Adrenal gland (tissue), 12 donors: ENCODE data around the gene ZNF185. TPM values are rescaled to one million over a fixed set of nuclear protein-coding genes. Genes with fewer than 3 reads are reported as not detected.

Experiments used
- DNase-seq, 7 donors: peaks; one replicate each; pipeline ENCODE4 v3.0.0-alpha.2; 2019 to 2020
- H3K27ac ChIP-seq, 5 donors: fragments of 200-600 bp; sonication (generic) in 4 of 5; 1 replicate in 3 of 5; 2 replicates in 2 of 5; pipeline versions ENCODE4 v1.5.1 to v1.8.0; 2016 to 2020; ENCODE audit warnings: mild to moderate bottlenecking in 1 of 5
- H3K27me3 ChIP-seq: fragments of 200-600 bp; 2 replicates; pipeline ENCODE4 v1.8.0; 2021
- H3K36me3 ChIP-seq, 2 donors: fragments of 200-600 bp; replicated peaks in 1 of 2; 1 replicate in 1 of 2; 2 replicates in 1 of 2; pipeline versions ENCODE4 v1.5.1 to v1.8.0; 2018 to 2022
- H3K4me1 ChIP-seq, 2 donors: fragments of 200-600 bp; replicated peaks in 1 of 2; 1 replicate in 1 of 2; 2 replicates in 1 of 2; pipeline versions ENCODE4 v1.5.1 to v1.8.0; 2018 to 2021
- H3K4me3 ChIP-seq, 4 donors: fragments of 200-600 bp; sonication (generic) in 3 of 4; one replicate each; pipeline ENCODE4 v1.5.1; 2016 to 2018
- H3K9me3 ChIP-seq, 3 donors: fragments of 200-600 bp; sonication (generic) in 1 of 3; replicated peaks in 1 of 3; 1 replicate in 2 of 3; 2 replicates in 1 of 3; pipeline versions ENCODE4 v1.5.1 to v1.8.0; 2016 to 2021
- POLR2A ChIP-seq, 2 donors: fragments of 450-650 bp; IDR thresholded peaks; one replicate each; pipeline ENCODE4 v1.6.1; 2017; ENCODE audit warnings: antibody characterized with exemption in 2 of 2, mild to moderate bottlenecking in 2 of 2, moderate library complexity in 1 of 2
- WGBS, 4 donors: extraction: QIAGEN DNeasy Blood & Tissue Kit in 2 of 4; methylation state at CpG; one replicate each; pipeline versions ENCODE4 v1.1.5 to v1.1.7; 2013 to 2017; 5-methylcytosine and 5-hydroxymethylcytosine counted together
- intact Hi-C, 2 donors: fragments of 100-400 bp; cut with DNase I; formaldehyde crosslinking; loops; one replicate each; pipeline versions ENCODE4 v1.14.1 to v1.15.0; 2022 to 2023
- polyA plus RNA-seq, 3 donors: library from polyadenylated mRNA; stranded (reverse); fragments of 200-250 nt in 2 of 3; fragments of 350-450 nt in 1 of 3; fragmentation: Illumina TruSeq in 1 of 3; extraction: RNeasy Lipid Tissue Mini Kit (QIAGEN cat#74804) in 1 of 3; gene quantifications; one replicate each; pipeline ENCODE4 v1.2.3, GENCODE V29; 2013 to 2014
- total RNA-seq, 9 donors: library from RNA; depleted of rRNA in 4 of 9; stranded (reverse); fragments of >200 nt in 4 of 9; fragments of 120-200 nt in 1 of 9; fragmentation: NEBNext Ultra II Directional in 1 of 9; extraction: Animal tissue kit (Norgen Biotek cat#: 25700) in 1 of 9; gene quantifications; one replicate each; pipeline versions ENCODE4 v1.1.0 to v1.2.4, GENCODE V29; 2013 to 2023
- TF ChIP-seq, protein P1 (sequence below), 6 experiments: fragments of 450-650 bp in 4 of 6; fragments of 200-600 bp in 2 of 6; sonication (generic) in 1 of 6; IDR thresholded peaks; 1 replicate in 5 of 6; 2 replicates in 1 of 6; pipeline versions ENCODE4 v1.5.1 to v1.8.0; 2016 to 2021; ENCODE audit warnings: antibody characterized with exemption in 6 of 6, mild to moderate bottlenecking in 2 of 6, moderate library complexity in 1 of 6
- donor health status: healthy with polysubstance abuse.
- donor health status: Bipolar disorder and iron deficiency.
- donor health status: DM: yes; HTN: yes; CAD: no.
- donor health status: DM: no; HTN: no; CAD: no.
- donor health status: DM: no; HTN: no; CAD: no.
- donor health status: DM: yes; HTN: yes; CAD: no.

The ZNF185 gene
- total and polyA plus RNA-seq, 12 donors = 1.4 to 303 (median 9.9) TPM

GRCh38 chrX:152871260-152871659 lies 26.6 kb upstream of the ZNF185 start:
- no peak for DNase-seq
- H3K27me3 ChIP-seq = no peaks in the 10 kb centered on the region
- H3K27ac ChIP-seq = no peak overlapping the region
- 73 to 93% (median 90%) methylated on average over 4 to 9 of the region's 9 CpGs for WGBS, 4 donors
- no peaks in the 10 kb centered on the region for H3K9me3 ChIP-seq
- TF ChIP-seq POLR2A (IDR thresholded peaks at IDR 0.05) = no peak
- TF ChIP-seq, protein P1, sequence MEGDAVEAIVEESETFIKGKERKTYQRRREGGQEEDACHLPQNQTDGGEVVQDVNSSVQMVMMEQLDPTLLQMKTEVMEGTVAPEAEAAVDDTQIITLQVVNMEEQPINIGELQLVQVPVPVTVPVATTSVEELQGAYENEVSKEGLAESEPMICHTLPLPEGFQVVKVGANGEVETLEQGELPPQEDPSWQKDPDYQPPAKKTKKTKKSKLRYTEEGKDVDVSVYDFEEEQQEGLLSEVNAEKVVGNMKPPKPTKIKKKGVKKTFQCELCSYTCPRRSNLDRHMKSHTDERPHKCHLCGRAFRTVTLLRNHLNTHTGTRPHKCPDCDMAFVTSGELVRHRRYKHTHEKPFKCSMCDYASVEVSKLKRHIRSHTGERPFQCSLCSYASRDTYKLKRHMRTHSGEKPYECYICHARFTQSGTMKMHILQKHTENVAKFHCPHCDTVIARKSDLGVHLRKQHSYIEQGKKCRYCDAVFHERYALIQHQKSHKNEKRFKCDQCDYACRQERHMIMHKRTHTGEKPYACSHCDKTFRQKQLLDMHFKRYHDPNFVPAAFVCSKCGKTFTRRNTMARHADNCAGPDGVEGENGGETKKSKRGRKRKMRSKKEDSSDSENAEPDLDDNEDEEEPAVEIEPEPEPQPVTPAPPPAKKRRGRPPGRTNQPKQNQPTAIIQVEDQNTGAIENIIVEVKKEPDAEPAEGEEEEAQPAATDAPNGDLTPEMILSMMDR (IDR thresholded peaks at IDR 0.05) = no peak
- no peaks in the 10 kb centered on the region for H3K4me1 ChIP-seq
- intact Hi-C loops = no loop called here
- H3K4me3 ChIP-seq = no peak overlapping the region
- peaks cover 0 to 15% of the 10 kb centered on the region in 2 donors for H3K36me3 ChIP-seq

DNA sequence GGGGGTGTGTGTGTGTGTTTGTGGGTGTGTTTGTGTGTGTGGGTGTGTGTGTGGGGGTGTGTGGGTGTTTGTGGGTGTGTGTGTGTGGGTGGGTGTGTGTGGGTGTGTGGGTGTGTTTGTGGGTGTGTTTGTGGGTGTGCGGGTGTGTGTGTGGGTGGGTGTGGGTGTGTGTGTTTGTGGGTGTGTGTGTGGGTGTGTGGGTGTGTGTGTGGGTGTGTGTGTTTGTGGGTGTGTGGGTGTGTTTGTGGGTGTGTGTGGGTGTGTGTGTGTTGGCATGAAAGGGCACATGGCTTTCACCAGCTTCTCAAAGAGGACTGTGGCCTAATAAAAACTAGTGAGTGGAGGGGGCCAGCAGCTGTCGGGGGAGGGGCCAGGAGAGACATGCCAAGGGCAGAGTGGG lies 25.3 kb upstream of the ZNF185 start:
- H3K36me3 ChIP-seq = peaks cover 0 to 11% of the 10 kb centered on the region in 2 donors
- intact Hi-C loops = no loop called here
- no peak overlapping the region for H3K4me3 ChIP-seq
- WGBS, 4 donors = 42 to 100% (median 94%) methylated on average over 1 to 2 of the region's 2 CpGs; no CpG with 5 or more reads in 1 of the 4 donors
- H3K27ac ChIP-seq = no peak overlapping the region
- no peak for TF ChIP-seq POLR2A (IDR thresholded peaks at IDR 0.05)
- TF ChIP-seq, protein P1 (IDR thresholded peaks at IDR 0.05) = no peak
- DNase-seq = no peak
- H3K27me3 ChIP-seq = peaks cover 1% of the 10 kb centered on the region
- no peaks in the 10 kb centered on the region for H3K4me1 ChIP-seq
- H3K9me3 ChIP-seq = no peaks in the 10 kb centered on the region

DNA sequence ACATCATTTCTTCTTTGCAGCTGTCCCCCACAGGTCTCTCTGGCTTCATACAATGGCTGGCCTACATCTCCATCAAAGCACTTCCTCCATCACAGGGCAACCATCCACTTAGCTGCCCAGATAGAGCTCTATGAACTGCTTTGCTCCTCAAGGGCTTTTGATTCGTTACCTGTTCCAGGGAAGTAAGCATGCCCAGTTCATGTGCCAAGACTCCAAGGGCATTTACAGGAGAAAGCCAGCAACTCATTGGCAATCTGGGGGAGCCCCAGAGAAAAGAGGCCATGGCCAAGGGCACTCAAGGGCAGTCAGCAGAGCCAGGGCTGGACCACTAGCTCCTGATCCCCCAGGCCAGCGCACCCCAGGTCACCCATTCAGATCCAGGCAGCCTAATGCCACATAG lies 24.5 kb upstream of the ZNF185 start:
- WGBS, 4 donors = 66 to 76% (median 74%) methylated on average over 2 of the region's 2 CpGs; no CpG with 5 or more reads in 1 of the 4 donors
- Histone ChIP-seq H3K27ac (no peak overlapping the region), H3K27me3 (peaks cover 8% of the 10 kb centered on the region), H3K4me3 (no peak overlapping the region), H3K36me3 (peaks cover 0 to 9% of the 10 kb centered on the region in 2 donors), H3K4me1 (no peaks in the 10 kb centered on the region), H3K9me3 (no peaks in the 10 kb centered on the region)
- TF ChIP-seq POLR2A (IDR thresholded peaks at IDR 0.05) = no peak
- TF ChIP-seq, protein P1 (IDR thresholded peaks at IDR 0.05) = no peak
- intact Hi-C loops = no loop called here
- no peak for DNase-seq

- DNase-seq = no peak
- Histone ChIP-seq H3K4me3 (no peak overlapping the region), H3K27me3 (peaks cover 8% of the 10 kb centered on the region), H3K36me3 (no peaks in the 10 kb centered on the region), H3K4me1 (no peaks in the 10 kb centered on the region), H3K9me3 (no peaks in the 10 kb centered on the region), H3K27ac (no peak overlapping the region)
- TF ChIP-seq, protein P1 (IDR thresholded peaks at IDR 0.05) = no peak
- TF ChIP-seq POLR2A (IDR thresholded peaks at IDR 0.05) = no peak
- 72 to 87% (median 80%) methylated on average over 2 to 10 of the region's 10 CpGs; no CpG with 5 or more reads in 1 of the 4 donors for WGBS, 4 donors
- intact Hi-C loops = no loop called here
These were observed 20.7 kb upstream of the ZNF185 start for GRCh38 chrX:152876931-152877840.
